ENCODE data around the gene EYA2.

Gene EYA2

DNA sequence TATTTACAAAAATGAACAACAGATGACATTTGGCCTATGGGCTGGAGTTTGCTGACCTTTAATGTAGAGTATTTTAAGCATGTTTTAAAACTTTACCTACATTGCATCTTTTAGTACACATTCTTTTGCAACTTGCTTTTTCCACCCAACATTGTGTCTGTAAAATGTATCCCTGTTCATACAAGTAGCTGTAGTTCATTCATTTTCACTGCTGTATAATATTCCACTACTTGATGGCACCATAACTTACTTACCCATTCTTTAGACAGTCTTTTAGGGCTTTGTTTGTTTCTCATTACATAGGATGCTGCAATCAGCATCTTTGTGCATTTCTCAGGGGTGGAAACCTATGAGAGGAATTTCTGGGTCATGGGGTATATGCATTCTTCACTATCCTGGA, 115.1 kb downstream of the EYA2 start:
- DNase-seq = no peak

DNA sequence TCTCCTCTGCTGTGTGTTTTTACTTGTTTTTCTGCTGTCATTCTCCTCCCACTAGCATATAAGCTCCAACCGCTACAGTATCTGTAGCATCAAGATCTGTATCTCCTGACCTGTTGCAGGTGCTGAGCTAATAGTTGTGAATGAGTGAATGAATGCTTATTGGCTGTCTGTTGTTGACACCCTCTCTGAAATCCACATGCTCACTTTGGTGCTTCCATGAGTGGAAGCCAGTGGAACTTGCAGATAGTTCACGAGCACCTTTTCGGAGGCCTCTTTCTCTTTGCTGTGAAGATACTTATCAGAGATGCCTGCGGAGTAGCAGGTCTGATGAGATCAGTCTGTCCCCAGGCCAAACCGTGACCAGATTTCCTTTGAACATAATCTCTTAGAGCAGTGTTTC, 117.3 kb downstream of the EYA2 start:
- no peak for DNase-seq

DNA sequence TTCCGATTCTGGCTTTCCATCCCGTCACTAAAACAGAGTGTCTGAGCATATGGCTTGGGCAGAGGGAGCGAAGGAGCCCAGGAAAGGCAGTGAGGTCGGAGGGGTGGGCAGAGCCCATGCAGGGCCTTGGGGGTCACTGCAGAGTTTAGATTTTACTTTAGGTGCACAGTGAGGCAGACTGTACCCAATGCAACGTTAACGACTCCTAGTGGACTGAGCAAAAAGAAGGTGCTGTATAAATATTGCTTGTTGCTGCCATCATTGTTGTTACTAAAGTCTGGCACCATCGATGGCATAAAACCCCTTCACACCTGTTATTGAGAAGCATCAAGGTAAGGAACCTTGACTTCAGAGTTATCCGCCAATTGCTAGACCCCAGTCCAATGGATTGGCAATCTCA, 119.0 kb downstream of the EYA2 start:
- DNase-seq = no peak

DNA sequence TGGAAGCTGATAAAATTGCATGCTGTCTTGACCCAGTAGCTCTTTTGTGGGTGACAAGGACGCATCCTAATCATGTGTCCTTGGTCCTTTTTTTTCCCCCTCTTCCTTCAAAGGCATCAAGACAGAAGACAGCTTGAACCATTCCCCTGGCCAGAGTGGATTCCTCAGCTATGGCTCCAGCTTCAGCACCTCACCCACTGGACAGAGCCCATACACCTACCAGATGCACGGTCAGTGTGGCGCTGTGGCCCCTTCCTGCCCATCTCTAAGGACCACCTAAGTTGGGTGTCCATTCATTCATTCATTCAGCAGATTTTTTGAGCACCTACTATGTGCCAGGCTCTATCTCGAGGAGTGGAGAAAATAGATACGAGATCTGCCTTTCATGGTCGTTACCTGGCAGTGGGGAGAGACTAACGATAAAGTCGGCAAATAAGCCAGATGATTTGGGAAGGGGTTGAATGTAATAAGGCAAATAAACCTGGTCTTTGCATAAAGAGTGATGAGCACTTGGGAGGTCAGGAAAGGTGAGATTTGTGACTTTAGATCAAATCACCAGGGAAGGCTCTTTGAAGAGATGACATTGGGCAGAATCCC, 121.5 kb downstream of the EYA2 start:
- DNase-seq = no peak

DNA sequence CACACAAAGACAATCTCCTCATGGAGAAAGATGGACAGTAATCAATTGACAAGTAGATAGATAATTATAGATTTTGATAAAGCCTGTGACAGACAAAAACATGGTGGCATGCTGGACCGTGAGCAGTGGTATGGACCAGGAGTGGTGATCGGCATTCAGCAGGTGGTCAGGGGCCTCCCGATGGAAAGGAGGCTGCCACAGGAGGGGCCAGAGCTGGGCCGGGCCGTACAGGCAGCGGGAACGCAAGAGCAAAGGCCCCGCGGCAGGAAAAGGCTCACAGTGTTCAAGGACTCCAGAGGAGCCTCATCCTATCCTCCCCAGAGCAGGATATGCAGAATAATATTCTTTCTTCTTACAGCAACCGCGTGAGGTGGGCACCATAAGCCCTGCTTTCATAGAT, 123.7 kb downstream of the EYA2 start:
- DNase-seq = no peak

DNA sequence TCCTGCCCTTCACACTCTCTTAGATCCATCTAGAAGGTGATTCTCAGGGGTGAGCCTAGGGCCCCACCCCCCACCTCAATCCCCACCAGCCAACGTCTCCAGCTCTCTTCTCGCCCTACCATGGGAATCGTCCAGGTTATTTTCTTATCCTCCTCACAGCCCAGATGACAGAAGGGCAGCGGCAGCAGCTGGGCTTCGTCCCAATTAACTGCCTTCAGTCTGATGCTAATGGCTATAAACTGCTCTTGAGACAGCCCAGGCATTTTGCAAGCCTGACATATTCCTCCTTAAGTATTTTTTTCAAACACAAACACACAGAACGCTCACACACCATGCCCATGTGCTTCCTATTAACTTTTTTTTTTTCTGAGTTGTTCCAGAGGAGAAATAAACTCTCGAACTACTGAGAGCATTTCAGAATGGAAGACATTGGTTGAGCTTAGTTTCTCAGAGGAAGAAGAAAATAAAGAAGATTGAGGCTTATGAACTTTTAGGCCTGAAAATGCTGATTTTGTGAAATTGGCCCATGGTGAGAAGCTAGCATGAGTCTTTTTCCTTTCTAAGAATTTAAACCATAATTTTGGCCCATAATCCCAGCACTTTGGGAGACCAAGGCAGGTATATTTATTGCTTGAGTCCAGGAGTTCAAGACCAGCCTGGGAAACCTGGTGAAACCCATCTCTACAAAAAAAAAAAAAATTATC, 124.6 kb downstream of the EYA2 start:
- no peak for DNase-seq

DNA sequence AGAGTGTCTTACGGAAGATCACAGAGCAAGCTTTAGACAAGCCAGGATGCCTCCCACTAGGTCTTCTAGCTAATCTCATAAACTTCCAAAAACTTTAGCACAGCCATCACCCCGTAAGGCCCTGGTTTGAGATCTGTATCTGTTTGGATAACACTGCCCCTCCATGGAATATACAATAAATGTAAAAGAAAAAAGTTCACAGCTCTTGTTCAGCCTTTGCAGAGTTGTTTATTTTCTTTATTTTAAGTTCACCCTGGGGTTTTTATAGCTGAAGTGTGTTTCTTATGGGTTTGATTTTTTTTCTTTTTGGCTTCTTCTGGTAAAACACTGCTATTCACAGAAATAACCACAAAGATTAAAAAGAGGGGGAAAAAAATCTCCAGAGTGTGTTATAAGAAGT, 125.6 kb downstream of the EYA2 start:
- no peak for DNase-seq

DNA sequence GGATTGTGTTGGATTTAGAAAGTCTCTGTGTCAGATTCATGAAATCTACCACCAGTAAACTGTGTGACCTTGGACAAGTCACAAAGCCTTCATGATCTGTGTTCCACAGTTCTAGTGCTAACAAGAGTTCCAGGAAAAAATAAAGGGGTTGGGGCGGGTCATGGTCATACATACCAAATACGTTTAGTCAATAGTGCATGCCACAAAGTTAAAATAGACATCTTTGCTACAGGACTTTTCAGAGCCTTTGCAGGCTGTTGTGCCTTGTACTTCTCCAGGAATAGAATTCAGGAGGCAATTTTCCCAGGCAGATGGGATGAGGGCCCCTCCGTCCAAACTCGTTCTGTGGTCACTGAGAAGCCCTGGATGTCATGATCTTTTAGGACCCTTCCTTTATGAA, 127.2 kb downstream of the EYA2 start:
- DNase-seq = no peak

DNA sequence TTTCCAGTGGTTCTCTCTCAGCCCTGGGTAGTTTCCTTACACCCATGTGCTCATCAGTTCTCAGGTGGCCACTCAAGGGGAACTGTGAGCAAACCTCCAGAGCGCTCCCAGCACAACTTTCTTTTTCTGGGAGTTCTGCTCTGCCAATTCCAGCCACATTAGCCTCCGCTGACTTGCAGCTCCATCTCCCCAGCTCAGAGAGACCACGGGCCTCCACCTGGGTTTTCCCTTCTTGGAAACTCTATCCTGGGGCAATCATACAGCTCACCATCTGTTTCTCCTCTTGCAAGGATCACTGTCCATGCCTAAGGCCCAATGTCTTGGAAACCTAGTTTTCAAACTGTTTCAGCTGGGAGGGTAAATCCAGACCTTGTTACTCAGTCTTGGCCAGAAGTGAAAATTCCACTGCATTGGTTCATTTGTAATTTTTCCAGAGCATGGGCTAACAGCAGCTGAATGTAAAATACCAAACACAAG, 129.9 kb downstream of the EYA2 start:
- DNase-seq = no peak

DNA sequence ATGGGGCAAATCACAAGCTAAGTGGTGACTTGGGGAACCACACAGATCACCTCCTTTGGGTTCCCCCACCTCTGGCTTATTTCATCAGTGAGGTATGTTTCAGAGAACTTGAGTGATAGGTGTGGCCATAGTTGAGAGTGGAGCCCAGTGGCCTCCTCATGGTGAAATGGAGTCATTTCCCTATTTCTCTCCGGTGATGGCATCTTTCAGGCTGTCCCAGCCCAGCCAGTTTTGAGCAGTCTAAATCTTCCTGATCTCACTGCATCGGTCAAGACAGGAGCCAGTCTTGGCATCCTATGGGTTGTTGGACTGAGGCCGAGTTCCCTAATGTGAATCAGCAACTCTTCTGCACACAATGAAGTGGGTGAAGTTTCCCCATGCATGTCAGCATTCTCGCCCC, 132.4 kb downstream of the EYA2 start:
- no peak for DNase-seq

DNA sequence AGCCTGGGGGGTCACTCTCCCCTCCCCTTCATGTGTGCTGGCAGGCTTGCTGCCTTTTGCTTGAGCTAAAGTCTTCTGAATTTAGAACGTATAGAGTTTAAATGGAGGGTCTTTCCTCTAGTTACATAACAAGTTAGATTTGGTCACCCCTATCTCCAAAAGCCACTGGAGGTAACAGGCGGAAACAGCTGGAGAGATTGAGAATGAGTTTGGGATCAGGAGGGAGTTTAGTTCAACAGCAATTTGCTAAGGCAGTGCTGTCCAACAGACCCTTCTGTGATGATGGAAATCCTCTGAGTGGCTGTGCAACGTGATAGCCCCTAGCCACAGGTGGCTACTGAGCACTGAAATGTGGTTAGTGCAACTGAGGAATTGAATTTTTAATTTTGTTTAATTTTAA, 132.8 kb downstream of the EYA2 start:
- DNase-seq = no peak

DNA sequence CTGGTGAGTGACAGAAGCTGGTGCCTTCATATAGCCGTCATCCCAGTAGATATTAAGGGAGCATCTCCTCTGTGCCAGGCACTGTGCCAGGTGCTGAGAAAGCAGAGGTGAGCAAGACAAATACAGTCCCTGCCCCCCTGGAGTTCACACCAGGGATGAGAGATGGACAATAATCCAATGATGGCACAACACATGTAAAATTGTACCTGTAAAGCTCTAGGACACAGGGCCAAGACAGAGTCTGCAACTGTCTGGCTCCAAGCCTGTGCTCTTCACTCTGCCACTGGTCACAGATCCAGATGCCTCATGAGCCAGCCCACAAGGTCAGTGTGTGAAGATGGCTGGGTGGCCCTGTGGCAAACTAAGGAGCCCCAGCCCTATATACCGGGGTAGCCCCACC, 133.8 kb downstream of the EYA2 start:
- DNase-seq = no peak

DNA sequence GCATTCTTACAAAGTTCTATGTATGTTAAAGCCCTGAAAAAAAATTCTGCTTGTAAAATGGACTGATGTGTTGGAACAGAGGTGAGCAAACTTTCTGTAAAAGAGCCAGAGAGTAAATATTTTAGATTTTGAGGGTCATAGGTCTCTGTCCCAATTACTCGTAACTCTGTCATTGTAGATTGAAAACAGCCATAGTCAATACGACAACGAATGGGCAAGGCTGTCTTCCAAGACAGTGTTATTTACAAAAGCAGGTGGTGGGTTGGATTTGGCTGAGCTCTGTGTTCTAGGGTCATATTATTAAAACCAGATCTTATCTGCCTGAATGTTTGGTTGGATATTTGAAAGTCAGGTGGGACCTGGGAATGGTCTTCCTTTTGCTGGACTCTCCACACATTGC, 135.2 kb downstream of the EYA2 start:
- DNase-seq = no peak

DNA sequence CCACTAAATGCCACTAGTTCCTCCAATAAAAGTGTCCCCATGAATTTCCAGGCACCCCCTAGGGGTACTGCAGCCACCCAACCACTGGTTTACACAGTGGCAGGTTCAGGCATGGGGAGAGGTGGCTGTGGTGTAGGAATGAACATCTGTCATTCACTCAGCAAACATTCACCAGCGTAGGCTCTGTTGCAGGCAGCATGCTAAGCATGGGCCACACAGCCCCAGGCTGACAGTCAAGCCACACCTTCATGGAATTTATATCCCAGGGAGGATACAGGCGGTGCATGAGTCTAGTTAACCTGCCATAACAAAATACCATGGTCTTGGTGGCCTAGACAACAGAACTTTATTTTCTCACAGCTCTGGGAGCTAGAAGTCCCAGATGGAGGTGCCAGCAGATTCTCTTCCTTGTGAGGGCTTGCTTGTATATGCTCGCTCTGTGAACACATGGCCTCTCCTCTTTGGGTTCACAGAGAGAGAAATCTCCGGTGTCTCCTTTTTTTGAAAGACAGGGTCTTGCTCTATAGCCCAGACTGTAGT, 135.7 kb downstream of the EYA2 start:
- no peak for DNase-seq

DNA sequence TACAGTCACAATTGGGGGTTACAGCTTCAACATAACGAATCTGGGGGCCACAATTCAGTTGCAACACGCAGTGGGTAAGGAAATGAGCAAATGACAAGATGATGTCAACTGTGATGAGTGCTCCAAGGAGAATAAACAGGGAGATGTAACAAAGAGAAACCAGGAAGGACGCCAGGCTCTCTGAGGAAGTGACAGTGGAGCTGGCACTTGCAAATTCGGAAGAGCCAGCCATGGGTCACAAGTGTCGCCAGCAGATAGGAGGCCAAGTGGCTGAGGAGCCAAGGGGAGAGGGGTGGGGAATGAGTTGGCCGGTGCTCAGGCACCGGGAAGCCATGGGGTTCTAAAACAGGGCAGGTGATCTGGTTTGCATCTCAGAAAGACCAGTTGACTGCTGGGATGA, 136.4 kb downstream of the EYA2 start:
- no peak for DNase-seq

DNA sequence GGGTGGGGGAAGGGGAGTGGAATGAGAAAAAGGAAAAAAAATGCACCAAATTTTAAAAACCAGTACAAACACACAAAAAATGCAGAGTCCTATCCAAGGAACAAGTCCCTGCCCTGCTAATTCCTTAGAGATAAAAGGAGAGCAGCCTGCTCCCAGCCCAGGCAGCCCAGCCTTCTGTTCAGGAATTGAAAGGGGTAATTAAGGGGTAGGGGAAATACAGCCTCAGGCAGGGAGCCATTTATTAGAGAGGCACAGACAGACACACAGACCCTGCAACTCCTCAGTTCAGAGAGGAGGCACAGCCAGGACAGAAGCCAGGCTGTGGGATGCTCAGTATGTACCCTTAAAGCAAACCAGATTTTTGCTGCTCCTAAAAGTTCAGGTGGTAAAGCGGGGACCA, 137.2 kb downstream of the EYA2 start:
- no peak for DNase-seq

DNA sequence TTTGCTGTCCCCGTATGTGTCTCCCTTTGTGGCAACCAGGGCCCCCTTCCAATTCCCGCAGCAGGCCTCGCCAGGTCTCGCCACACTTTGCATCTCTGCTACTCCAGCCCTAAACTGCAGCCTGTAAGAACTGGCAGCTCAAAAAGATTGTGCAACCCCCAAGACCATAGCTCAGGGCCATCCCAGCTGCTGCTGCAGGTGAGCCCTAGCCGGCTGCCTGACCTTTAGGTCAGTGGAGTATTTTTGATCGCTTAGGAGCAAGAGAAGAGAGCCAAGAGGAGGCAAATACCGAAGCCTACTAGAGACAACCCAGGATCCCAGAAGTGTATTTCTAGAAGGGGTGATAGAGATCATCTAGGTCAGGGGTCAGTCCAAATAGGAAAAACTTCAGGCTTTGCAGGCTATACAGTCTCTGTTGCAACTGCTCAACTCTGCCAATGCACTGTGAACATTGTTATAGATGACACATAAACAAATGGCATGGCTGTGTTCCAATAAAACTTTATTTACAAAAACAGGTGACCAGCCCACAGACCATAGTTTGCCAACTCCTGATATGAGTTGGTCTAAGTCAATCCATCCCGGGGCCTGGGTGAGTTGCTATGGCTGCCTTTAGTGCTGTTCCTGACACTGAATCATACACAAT, 138.4 kb downstream of the EYA2 start:
- DNase-seq = no peak

DNA sequence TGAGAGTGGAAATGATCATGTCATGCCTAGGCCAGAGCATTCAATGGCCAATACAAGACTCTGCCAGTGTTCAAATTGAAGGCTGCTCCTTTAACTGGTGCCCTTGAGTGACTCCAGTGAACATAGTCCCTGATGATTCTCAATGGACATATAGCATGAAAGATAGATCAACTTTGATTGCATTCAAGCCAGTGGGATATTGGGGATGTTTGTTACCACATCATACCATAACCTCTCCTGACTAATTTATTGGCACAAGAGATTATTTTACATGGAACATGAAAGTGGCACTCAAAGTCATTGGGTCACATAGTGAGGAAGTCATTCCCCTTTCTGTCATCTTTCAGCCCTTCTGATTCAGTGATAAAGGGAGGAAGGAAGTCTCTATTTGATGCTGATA, 139.0 kb downstream of the EYA2 start:
- DNase-seq = no peak

DNA sequence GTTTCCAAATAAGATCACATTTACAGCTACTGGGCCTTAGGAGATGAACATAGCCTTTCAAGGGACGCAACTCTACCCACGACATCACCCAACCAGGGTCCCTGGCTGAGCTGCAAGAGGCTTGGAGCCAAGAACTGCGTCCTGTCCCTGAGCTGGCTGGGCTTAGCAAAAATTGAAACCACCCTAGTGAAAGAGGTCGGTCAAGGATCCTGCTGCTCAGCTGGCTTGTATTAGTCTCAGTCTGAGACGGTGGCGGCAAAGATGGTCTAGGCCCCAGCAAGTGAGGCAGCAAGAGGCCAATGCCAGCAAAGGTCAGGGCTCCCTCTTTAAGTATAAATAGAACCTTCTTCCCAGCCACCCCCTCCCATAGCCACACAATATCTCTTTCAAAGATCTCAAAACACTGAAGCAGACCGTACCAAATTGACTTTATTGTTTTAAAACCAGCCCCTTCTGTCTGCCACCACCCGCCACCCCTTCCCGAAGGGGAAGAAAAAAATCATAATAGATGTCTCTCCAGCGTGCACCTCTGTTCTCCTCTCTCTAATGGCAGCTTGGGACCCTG, 140.5 kb downstream of the EYA2 start:
- DNase-seq = no peak

DNA sequence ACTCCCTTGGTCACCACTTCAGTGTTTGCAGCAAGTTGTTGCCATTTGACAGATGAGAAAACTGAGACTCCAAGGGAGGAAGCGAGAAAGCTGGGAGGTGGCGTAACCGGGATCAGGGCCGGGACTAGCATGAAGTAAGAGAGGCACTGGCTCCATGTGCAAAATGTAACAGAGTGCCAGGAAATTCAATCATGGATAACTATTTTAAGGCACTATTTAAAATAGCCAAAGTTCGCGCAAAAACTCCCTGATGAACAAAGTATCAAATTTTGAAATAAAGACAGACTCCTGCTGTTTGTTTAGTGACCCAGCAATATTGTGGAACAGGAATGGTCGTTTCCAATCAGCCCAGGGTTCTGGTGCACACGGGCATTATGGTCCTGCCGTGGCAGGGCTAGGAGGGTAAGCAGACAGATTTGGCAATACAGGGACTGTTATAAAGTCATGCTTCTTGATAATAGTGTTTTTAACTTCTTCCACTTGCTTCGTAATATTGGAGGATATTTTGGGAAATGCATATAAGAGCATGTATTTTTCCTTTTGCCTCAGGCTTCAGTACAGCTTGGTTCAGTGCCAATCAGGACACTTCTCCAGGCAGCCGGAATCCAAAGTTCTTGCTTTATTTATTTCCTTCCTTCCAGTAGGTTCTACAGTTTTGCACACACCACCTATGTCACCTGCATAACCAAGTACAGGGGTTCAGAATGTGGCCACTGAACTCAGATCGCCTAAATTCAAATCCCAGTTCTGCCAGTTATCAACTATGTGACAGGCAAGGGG, 141.6 kb downstream of the EYA2 start:
- no peak for DNase-seq

DNA sequence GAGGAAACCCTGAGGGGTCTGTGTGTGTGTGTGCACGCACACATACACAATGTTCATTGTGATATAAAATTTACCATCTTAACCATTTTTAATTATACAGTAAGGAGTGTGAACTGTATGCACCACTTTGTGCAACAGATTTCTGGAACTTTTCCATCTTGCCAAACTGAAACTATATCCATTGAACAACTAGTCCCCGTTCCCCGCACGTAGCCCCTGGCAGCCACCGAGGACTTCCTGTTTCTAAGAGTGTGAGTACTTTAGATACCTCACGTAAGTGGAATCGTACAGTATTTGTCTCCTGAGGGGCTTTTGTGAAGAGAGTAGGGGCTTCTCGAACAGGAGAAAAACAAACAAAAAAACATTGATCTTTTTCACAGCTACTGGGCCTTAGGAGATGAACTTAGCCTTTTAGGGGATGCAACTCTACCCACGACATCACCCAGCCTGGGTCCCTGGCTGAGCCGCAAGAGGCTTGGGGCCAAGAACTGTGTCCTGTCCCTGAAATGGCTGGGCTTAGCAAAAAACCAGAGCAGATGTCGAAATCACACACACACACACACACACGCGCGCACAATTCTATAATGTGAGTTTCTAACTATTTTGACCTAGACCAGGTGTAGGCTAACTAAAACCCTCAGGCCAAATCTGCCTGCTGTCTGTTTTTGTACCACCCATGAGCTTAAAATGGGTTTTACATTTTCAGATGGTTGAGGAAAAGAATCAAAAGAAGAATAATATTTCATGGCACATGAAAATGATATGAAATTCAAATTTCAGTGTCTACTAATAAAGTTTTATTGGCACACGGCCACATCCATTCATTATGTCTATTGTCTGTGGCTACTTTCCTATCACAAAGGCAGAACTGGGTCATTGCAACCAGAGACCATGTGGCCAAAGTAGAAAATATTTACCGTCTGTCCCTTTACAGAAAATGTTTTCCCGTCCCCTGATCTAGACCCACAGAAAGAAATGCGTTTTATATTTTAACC, 144.2 kb downstream of the EYA2 start:
- no peak for DNase-seq
